Effector memory CD4-positive, alpha-beta T cell (primary cell): Measurements from ENCODE around the gene ST6GALNAC4.

Experiments
- DNase-seq, 3 donors: peaks; one replicate each; pipeline ENCODE4 v3.0.0-alpha.2; 2020
- H3K27ac ChIP-seq: 2 replicates; pipeline ENCODE4 v1.7.0; 2013; ENCODE audit warnings: mild to moderate bottlenecking, low read length, moderate library complexity; ENCODE audit not compliant: insufficient read depth, poor library complexity, severe bottlenecking
- H3K27me3 ChIP-seq: replicated peaks from 2 replicates; pipeline ENCODE4 v1.7.0; 2013; ENCODE audit warnings: mild to moderate bottlenecking, low read length; ENCODE audit not compliant: insufficient read depth, control insufficient read depth, poor library complexity, severe bottlenecking
- H3K36me3 ChIP-seq: 2 replicates; pipeline ENCODE4 v1.7.0; 2013; ENCODE audit warnings: mild to moderate bottlenecking, low read length, moderate library complexity; ENCODE audit not compliant: control insufficient read depth, insufficient read depth
- H3K4me1 ChIP-seq: 2 replicates; pipeline ENCODE4 v1.7.0; 2013; ENCODE audit warnings: low read length, mild to moderate bottlenecking; ENCODE audit not compliant: control insufficient read depth, insufficient read depth, poor library complexity, severe bottlenecking
- H3K4me3 ChIP-seq: 2 replicates; pipeline ENCODE4 v1.7.0; 2013; ENCODE audit warnings: low read length, low read depth, mild to moderate bottlenecking; ENCODE audit not compliant: insufficient read depth, poor library complexity, severe bottlenecking
- H3K9me3 ChIP-seq: 2 replicates; pipeline ENCODE4 v1.7.0; 2013; ENCODE audit warnings: mild to moderate bottlenecking, low read length, moderate library complexity; ENCODE audit not compliant: control insufficient read depth

Gene ST6GALNAC4

GRCh38 chr9:127878001-127878651, 38.7 kb downstream of the ST6GALNAC4 start:
- Histone ChIP-seq H3K36me3 (no peaks in the 10 kb centered on the region), H3K27me3 (no peaks in the 10 kb centered on the region), H3K27ac (no peak overlapping the region), H3K4me1 (peaks cover 8% of the 10 kb centered on the region), H3K4me3 (no peak overlapping the region), H3K9me3 (no peaks in the 10 kb centered on the region)
- no peak for DNase-seq

GRCh38 chr9:127877566-127877998, 39.3 kb downstream of the ST6GALNAC4 start, which contains the start of gene AK1:
Gene AK1, minus strand, starts transcription at chr9:127877675. Its CDS starts 3,058 bp downstream, at chr9:127874617.
- Histone ChIP-seq H3K9me3 (no peaks in the 10 kb centered on the region), H3K27ac (no peak within 1 kb of the TSS), H3K4me1 (peaks cover 6% of the 10 kb centered on the region), H3K36me3 (no peaks in the 10 kb centered on the region), H3K27me3 (no peaks in the 10 kb centered on the region), H3K4me3 (no peak within 1 kb of the TSS)
- no peak for DNase-seq

GRCh38 chr9:127876764-127877562, 39.9 kb downstream of the ST6GALNAC4 start:
- H3K27ac ChIP-seq: no peak overlapping the region
- peaks cover 6% of the 10 kb centered on the region for H3K4me1 ChIP-seq
- no peaks in the 10 kb centered on the region for H3K9me3 ChIP-seq
- no peaks in the 10 kb centered on the region for H3K36me3 ChIP-seq
- H3K27me3 ChIP-seq: no peaks in the 10 kb centered on the region
- no peak overlapping the region for H3K4me3 ChIP-seq
- no peak for DNase-seq

- H3K36me3 ChIP-seq: no peaks in the 10 kb centered on the region
- H3K9me3 ChIP-seq: no peaks in the 10 kb centered on the region
- no peaks in the 10 kb centered on the region for H3K27me3 ChIP-seq
- no peak overlapping the region for H3K4me3 ChIP-seq
- H3K4me1 ChIP-seq: peaks cover 6% of the 10 kb centered on the region
- no peak overlapping the region for H3K27ac ChIP-seq
- no peak for DNase-seq
Measured at GRCh38 chr9:127876026-127876763, 40.6 kb downstream of the ST6GALNAC4 start.

GRCh38 chr9:127875306-127875966, 41.4 kb downstream of the ST6GALNAC4 start:
- peaks cover 6% of the 10 kb centered on the region for H3K4me1 ChIP-seq

GRCh38 chr9:127874301-127875221, 42.3 kb downstream of the ST6GALNAC4 start:
- no peak for DNase-seq
- no peak overlapping the region for H3K4me3 ChIP-seq
- H3K4me1 ChIP-seq: peaks cover 8% of the 10 kb centered on the region
- H3K9me3 ChIP-seq: no peaks in the 10 kb centered on the region
- no peak overlapping the region for H3K27ac ChIP-seq
- no peaks in the 10 kb centered on the region for H3K27me3 ChIP-seq
- H3K36me3 ChIP-seq: no peaks in the 10 kb centered on the region

More at GRCh38 chr9:127875306-127875966, 41.4 kb downstream of the ST6GALNAC4 start:
- Histone ChIP-seq H3K9me3 (no peaks in the 10 kb centered on the region), H3K36me3 (no peaks in the 10 kb centered on the region), H3K27ac (no peak overlapping the region), H3K4me3 (no peak overlapping the region), H3K27me3 (no peaks in the 10 kb centered on the region)
- DNase-seq: no peak

- Histone ChIP-seq H3K36me3 (no peaks in the 10 kb centered on the region), H3K27me3 (no peaks in the 10 kb centered on the region), H3K27ac (no peak overlapping the region), H3K9me3 (no peaks in the 10 kb centered on the region), H3K4me3 (no peak overlapping the region), H3K4me1 (peaks cover 9% of the 10 kb centered on the region)
- DNase-seq: no peak
Measured at GRCh38 chr9:127873886-127874285, 43.0 kb downstream of the ST6GALNAC4 start.

- Histone ChIP-seq H3K9me3 (no peaks in the 10 kb centered on the region), H3K36me3 (no peaks in the 10 kb centered on the region), H3K4me1 (peaks cover 9% of the 10 kb centered on the region), H3K27me3 (no peaks in the 10 kb centered on the region), H3K27ac (no peak overlapping the region), H3K4me3 (no peak overlapping the region)
- no peak for DNase-seq
Measured at GRCh38 chr9:127873223-127873691, 43.6 kb downstream of the ST6GALNAC4 start.
